DOHH2 (cell line): ENCODE data around the gene SKOR1.

Experiments
- H3F3A ChIP-seq: fragments of 200-600 bp; sonication (generic), shearing (Covaris generic); 2 replicates; pipeline ENCODE4 v1.6.0; 2016; ENCODE audit warnings: antibody characterized with exemption, mild to moderate bottlenecking; ENCODE audit not compliant: control insufficient read depth, insufficient read depth
- H3K27ac ChIP-seq: fragments of 200-600 bp; sonication (generic); 2 replicates; pipeline ENCODE4 v1.5.1; 2014; ENCODE audit warnings: low read depth, mild to moderate bottlenecking, low read length, moderate library complexity
- H3K27me3 ChIP-seq: fragments of 200-600 bp; sonication (generic); 2 replicates; pipeline ENCODE4 v1.6.1; 2014; ENCODE audit warnings: mild to moderate bottlenecking, low read length, mixed read lengths; ENCODE audit not compliant: control insufficient read depth
- H3K36me3 ChIP-seq: fragments of 200-600 bp; sonication (generic); 2 replicates; pipeline ENCODE4 v1.6.1; 2014; ENCODE audit warnings: mild to moderate bottlenecking, low read length, moderate library complexity, mixed read lengths; ENCODE audit not compliant: control insufficient read depth
- H3K4me1 ChIP-seq: fragments of 200-600 bp; sonication (generic); 2 replicates; pipeline ENCODE4 v1.6.1; 2014; ENCODE audit warnings: mild to moderate bottlenecking, low read length, mixed read lengths; ENCODE audit not compliant: control insufficient read depth
- H3K4me2 ChIP-seq: fragments of 200-600 bp; sonication (generic); 2 replicates; pipeline ENCODE4 v1.6.0; 2014; ENCODE audit warnings: mild to moderate bottlenecking, low read length, moderate library complexity
- H3K4me3 ChIP-seq: fragments of 200-600 bp; sonication (generic); 2 replicates; pipeline ENCODE4 v1.5.1; 2014; ENCODE audit warnings: mild to moderate bottlenecking, low read length, mixed read lengths
- H3K79me2 ChIP-seq: fragments of 200-600 bp; sonication (generic); 2 replicates; pipeline ENCODE4 v1.6.1; 2014; ENCODE audit warnings: mild to moderate bottlenecking, low read length, mixed read lengths; ENCODE audit not compliant: control insufficient read depth
- H3K9me2 ChIP-seq: fragments of 200-600 bp; sonication (generic); replicated peaks from 2 replicates; pipeline ENCODE4 v1.6.1; 2014; ENCODE audit warnings: mild to moderate bottlenecking, low read length, mixed read lengths; ENCODE audit not compliant: control insufficient read depth
- H3K9me3 ChIP-seq: fragments of 200-600 bp; sonication (generic); 2 replicates; pipeline ENCODE4 v1.6.1; 2014; ENCODE audit warnings: antibody characterized with exemption, low read length, mixed read lengths; ENCODE audit not compliant: control insufficient read depth, insufficient read depth
- H4K20me1 ChIP-seq: fragments of 200-600 bp; sonication (generic); 2 replicates; pipeline ENCODE4 v1.6.0; 2014; ENCODE audit warnings: low read depth, mild to moderate bottlenecking, antibody characterized with exemption, low read length, moderate library complexity; ENCODE audit not compliant: control insufficient read depth, insufficient read depth
- EZH2phosphoT487 ChIP-seq: fragments of 200-600 bp; sonication (generic); IDR thresholded peaks from 2 replicates; pipeline ENCODE4 v1.6.1; 2017; ENCODE audit warnings: borderline replicate concordance, mild to moderate bottlenecking, antibody characterized with exemption, low read length, moderate library complexity, mixed read lengths
- TF ChIP-seq, protein P1 (sequence below): fragments of 200-600 bp; sonication (generic); IDR thresholded peaks from one replicate; pipeline ENCODE4 v1.5.1; 2014; ENCODE audit warnings: antibody characterized with exemption, mild to moderate bottlenecking, low read depth, low read length; ENCODE audit not compliant: poor library complexity, severe bottlenecking

Gene SKOR1

DNA sequence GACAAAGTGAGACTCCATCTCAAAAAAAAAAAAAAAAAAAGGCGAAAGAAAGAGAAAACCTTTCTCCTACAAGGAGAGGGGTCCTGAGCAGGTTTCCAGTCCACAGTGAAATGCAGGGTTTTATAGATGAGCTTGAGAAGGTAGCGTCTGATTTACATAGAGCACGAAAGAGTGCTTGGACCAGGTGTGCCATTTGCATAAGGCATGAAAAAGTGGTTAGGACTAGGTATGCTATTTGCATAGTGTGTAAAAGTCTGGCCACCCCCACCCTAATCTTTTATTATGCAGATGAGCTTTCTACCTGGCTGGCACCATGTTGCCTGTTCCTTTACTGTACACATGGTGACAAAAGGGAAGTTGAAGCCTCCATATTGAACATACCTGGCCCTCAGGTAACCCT, 28.1 kb downstream of the SKOR1 start:
- Histone ChIP-seq H3K4me2 (peak overlapping the region; percentile 62), H3K27me3 (no peaks in the 10 kb centered on the region), H3K36me3 (no peaks in the 10 kb centered on the region), H3K4me3 (peak overlapping the region; percentile 36), H4K20me1 (no peaks in the 10 kb centered on the region), H3K9me2 (no peaks in the 10 kb centered on the region), H3K9me3 (peaks cover 4% of the 10 kb centered on the region; the same call in 1 of the 2 replicates), H3K79me2 (no peaks in the 10 kb centered on the region), H3F3A (peaks cover 10% of the 10 kb centered on the region; the same call in 1 of the 2 replicates), H3K4me1 (peaks cover 75% of the 10 kb centered on the region), H3K27ac (peak overlapping the region; percentile 38; the same call in 1 of the 2 replicates)
- TF ChIP-seq EZH2phosphoT487, result no peak
- TF ChIP-seq, protein P1, sequence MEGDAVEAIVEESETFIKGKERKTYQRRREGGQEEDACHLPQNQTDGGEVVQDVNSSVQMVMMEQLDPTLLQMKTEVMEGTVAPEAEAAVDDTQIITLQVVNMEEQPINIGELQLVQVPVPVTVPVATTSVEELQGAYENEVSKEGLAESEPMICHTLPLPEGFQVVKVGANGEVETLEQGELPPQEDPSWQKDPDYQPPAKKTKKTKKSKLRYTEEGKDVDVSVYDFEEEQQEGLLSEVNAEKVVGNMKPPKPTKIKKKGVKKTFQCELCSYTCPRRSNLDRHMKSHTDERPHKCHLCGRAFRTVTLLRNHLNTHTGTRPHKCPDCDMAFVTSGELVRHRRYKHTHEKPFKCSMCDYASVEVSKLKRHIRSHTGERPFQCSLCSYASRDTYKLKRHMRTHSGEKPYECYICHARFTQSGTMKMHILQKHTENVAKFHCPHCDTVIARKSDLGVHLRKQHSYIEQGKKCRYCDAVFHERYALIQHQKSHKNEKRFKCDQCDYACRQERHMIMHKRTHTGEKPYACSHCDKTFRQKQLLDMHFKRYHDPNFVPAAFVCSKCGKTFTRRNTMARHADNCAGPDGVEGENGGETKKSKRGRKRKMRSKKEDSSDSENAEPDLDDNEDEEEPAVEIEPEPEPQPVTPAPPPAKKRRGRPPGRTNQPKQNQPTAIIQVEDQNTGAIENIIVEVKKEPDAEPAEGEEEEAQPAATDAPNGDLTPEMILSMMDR, result no peak

GRCh38 chr15:67854358-67854757, 29.0 kb downstream of the SKOR1 start:
- TF ChIP-seq, protein P1, result no peak
- no peak for TF ChIP-seq EZH2phosphoT487
- Histone ChIP-seq H3K9me2 (no peaks in the 10 kb centered on the region), H3K27me3 (no peaks in the 10 kb centered on the region), H3K4me2 (no peak overlapping the region), H3K36me3 (no peaks in the 10 kb centered on the region), H3K9me3 (peaks cover 4% of the 10 kb centered on the region; the same call in 1 of the 2 replicates), H3K27ac (no peak overlapping the region), H3K4me3 (no peak overlapping the region), H3F3A (peaks cover 10% of the 10 kb centered on the region; the same call in 1 of the 2 replicates), H4K20me1 (no peaks in the 10 kb centered on the region), H3K4me1 (peaks cover 66% of the 10 kb centered on the region), H3K79me2 (no peaks in the 10 kb centered on the region)

DNA sequence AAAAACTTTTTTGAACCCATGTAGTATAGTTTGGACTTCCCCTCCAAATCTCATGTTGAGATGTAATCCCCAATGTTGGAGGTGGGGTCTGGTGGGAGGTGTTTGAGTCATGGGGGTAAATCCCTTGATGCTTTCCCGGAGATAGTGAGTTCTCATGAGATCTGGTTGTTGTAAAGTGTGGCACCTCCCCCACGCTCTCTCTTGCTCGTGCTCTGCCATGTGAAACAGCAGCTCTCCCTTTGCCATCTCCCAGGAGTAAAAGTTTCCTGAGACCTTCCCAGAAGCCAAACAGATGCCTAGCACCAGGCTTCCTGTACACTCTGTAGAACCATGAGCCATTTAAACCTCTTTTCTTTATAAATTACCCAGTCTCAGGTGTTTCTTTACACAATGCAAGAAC, 30.5 kb downstream of the SKOR1 start:
- Histone ChIP-seq H3K9me3 (no peaks in the 10 kb centered on the region), H3K36me3 (no peaks in the 10 kb centered on the region), H3K4me1 (peaks cover 63% of the 10 kb centered on the region), H3K79me2 (no peaks in the 10 kb centered on the region), H4K20me1 (no peaks in the 10 kb centered on the region), H3K4me2 (no peak overlapping the region), H3K27ac (no peak overlapping the region), H3K4me3 (no peak overlapping the region), H3K9me2 (no peaks in the 10 kb centered on the region), H3K27me3 (no peaks in the 10 kb centered on the region), H3F3A (peaks cover 7% of the 10 kb centered on the region)
- TF ChIP-seq EZH2phosphoT487, result no peak
- TF ChIP-seq, protein P1, result no peak
